CD4-positive, alpha-beta T cell treated with Interferon gamma for 1 hour (primary cell): Measurements from ENCODE around the gene SURF4.
"Not testable (repeated sequence)": the region's sequence is repeated elsewhere in the genome, so short reads cannot be mapped to it uniquely, and the experiment has no call there.

Experiments used
- DNase-seq: peaks from one replicate; pipeline ENCODE4 v3.0.0-alpha.2; 2020

SURF4 gene

GRCh38 chr9:133331641-133332380 is 44.0 kb downstream of the SURF4 start:
- no peak for DNase-seq

- no peak for DNase-seq
Measured at GRCh38 chr9:133331221-133331620, 44.6 kb downstream of the SURF4 start.

- not testable (repeated sequence) for DNase-seq
Measured at GRCh38 chr9:133329306-133330156, 46.3 kb downstream of the SURF4 start.

- no peak for DNase-seq
Measured at GRCh38 chr9:133327834-133328484, 47.9 kb downstream of the SURF4 start.

GRCh38 chr9:133327021-133327420 is 48.8 kb downstream of the SURF4 start:
- DNase-seq, result not testable (repeated sequence)

GRCh38 chr9:133323991-133324703 is 51.7 kb downstream of the SURF4 start:
- DNase-seq, result no peak

GRCh38 chr9:133323211-133323610 is 52.6 kb downstream of the SURF4 start:
- DNase-seq, result no peak

GRCh38 chr9:133322701-133323100 is 53.2 kb downstream of the SURF4 start:
- DNase-seq, result no peak

GRCh38 chr9:133321411-133321935 is 54.4 kb downstream of the SURF4 start:
- DNase-seq, result no peak

- DNase-seq, result no peak
Measured at GRCh38 chr9:133320421-133320881, 55.4 kb downstream of the SURF4 start.

GRCh38 chr9:133317551-133317950 is 58.3 kb downstream of the SURF4 start:
- DNase-seq, result not testable (repeated sequence)

- DNase-seq, result no peak
Measured at GRCh38 chr9:133315997-133316396, 59.9 kb downstream of the SURF4 start.
